Esophagus muscularis mucosa (tissue), 4 donors: Measurements from ENCODE around the gene DEFB121.

Experiments used
- EP300 ChIP-seq: sonication (generic); formaldehyde crosslinking; IDR thresholded peaks from one replicate; pipeline ENCODE4 v1.6.1; 2017; ENCODE audit warnings: antibody characterized with exemption
- POLR2A ChIP-seq: fragments of 450-650 bp; IDR thresholded peaks from one replicate; pipeline ENCODE4 v1.6.1; 2017; ENCODE audit warnings: antibody characterized with exemption, moderate library complexity, mild to moderate bottlenecking, low read depth
- POLR2AphosphoS5 ChIP-seq, 2 donors: sonication (generic); formaldehyde crosslinking; IDR thresholded peaks; one replicate each; pipeline ENCODE4 v1.6.1; 2017; ENCODE audit warnings: antibody characterized with exemption in 2 of 2
- TF ChIP-seq, protein P1 (sequence below), 3 experiments: fragments of 200-600 bp in 2 of 3; fragments of 450-650 bp in 1 of 3; sonication (generic) in 2 of 3; IDR thresholded peaks; one replicate each; pipeline ENCODE4 v1.5.1; 2017 to 2019; ENCODE audit warnings: antibody characterized with exemption in 3 of 3, mild to moderate bottlenecking in 2 of 3, moderate library complexity in 1 of 3

DNA sequence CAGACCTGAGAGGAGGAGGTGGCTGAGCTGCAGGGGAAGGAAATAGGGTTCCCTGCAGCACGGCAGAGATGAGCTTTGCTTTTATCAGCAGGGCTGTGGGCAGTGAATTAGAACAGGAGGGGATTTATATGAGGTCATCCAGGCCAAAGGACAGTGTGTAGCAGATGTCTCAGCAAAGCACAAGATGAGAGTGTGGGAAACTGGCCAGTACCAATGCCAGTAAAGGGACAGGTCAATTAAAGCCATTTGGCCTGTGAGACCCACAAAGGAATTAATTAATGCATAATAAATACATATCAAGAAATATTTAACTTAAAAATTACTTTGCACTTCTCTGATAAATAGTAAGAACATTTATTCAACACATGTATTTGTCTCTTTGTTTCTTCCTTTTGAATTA, 15.5 kb downstream of the DEFB121 start, which contains the start of gene DEFB119:
- TF ChIP-seq, protein P1, sequence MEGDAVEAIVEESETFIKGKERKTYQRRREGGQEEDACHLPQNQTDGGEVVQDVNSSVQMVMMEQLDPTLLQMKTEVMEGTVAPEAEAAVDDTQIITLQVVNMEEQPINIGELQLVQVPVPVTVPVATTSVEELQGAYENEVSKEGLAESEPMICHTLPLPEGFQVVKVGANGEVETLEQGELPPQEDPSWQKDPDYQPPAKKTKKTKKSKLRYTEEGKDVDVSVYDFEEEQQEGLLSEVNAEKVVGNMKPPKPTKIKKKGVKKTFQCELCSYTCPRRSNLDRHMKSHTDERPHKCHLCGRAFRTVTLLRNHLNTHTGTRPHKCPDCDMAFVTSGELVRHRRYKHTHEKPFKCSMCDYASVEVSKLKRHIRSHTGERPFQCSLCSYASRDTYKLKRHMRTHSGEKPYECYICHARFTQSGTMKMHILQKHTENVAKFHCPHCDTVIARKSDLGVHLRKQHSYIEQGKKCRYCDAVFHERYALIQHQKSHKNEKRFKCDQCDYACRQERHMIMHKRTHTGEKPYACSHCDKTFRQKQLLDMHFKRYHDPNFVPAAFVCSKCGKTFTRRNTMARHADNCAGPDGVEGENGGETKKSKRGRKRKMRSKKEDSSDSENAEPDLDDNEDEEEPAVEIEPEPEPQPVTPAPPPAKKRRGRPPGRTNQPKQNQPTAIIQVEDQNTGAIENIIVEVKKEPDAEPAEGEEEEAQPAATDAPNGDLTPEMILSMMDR (IDR thresholded peaks at IDR 0.05), result no peak
- TF ChIP-seq POLR2AphosphoS5 (IDR thresholded peaks at IDR 0.05) (no peak), POLR2A (no peak), EP300 (no peak)
